Thyroid gland (tissue), 4 donors: Measurements from ENCODE around the gene DUSP15.

Experiments used
- POLR2A ChIP-seq, 2 donors: fragments of 450-650 bp; IDR thresholded peaks; one replicate each; pipeline ENCODE4 v1.6.1; 2017; ENCODE audit warnings: antibody characterized with exemption in 2 of 2, mild to moderate bottlenecking in 2 of 2, moderate library complexity in 1 of 2
- TF ChIP-seq, protein P1 (sequence below), 6 experiments: fragments of 200-600 bp in 3 of 6; fragments of 450-650 bp in 3 of 6; sonication (generic) in 3 of 6; IDR thresholded peaks; one replicate each; pipeline ENCODE4 v1.5.1; 2016 to 2019; ENCODE audit warnings: antibody characterized with exemption in 6 of 6, mild to moderate bottlenecking in 2 of 6, inconsistent platforms in 1 of 6, moderate library complexity in 1 of 6

DNA sequence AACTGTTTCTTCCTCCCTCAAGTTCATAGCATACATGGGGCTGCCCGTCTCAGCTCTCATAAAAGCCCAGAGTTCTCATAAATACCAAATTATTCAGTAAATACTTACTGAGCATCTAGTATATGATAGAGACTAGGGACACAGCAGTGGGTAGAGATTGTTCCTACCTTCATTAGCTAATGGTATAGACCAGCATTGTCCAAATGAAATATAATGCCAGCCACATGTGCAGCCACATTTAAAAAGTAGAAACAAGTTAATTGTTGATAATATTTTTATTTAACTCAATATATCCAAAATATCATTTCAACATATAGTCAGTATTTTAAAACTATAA, 1.3 kb upstream of the DUSP15 start:
- TF ChIP-seq, protein P1, sequence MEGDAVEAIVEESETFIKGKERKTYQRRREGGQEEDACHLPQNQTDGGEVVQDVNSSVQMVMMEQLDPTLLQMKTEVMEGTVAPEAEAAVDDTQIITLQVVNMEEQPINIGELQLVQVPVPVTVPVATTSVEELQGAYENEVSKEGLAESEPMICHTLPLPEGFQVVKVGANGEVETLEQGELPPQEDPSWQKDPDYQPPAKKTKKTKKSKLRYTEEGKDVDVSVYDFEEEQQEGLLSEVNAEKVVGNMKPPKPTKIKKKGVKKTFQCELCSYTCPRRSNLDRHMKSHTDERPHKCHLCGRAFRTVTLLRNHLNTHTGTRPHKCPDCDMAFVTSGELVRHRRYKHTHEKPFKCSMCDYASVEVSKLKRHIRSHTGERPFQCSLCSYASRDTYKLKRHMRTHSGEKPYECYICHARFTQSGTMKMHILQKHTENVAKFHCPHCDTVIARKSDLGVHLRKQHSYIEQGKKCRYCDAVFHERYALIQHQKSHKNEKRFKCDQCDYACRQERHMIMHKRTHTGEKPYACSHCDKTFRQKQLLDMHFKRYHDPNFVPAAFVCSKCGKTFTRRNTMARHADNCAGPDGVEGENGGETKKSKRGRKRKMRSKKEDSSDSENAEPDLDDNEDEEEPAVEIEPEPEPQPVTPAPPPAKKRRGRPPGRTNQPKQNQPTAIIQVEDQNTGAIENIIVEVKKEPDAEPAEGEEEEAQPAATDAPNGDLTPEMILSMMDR (IDR thresholded peaks at IDR 0.05), result no peak
- TF ChIP-seq POLR2A (IDR thresholded peaks at IDR 0.05), result no peak
